Stimulated activated naive CD8-positive, alpha-beta T cell treated with anti-CD3 and anti-CD28 coated beads, Interleukin-15, Interleukin-2, amounts not matched to agents 100 U/mL and 50 U/mL, for 24 hours (primary cell): ENCODE results near the gene SEC22B.
"Not testable (repeated sequence)": the region's sequence is repeated elsewhere in the genome, so short reads cannot be mapped to it uniquely, and the experiment has no call there.

Experiments used
- ATAC-seq: fragments of 150-1000 bp; cut with Tn5 transposase; one replicate; pipeline ENCODE4 v1.10.0; 2021
- DNase-seq: peaks from one replicate; pipeline ENCODE4 v3.0.0; 2021

The SEC22B gene

GRCh38 chr1:120116094-120116493, 60.2 kb downstream of the SEC22B start:
- DNase-seq, ATAC-seq: not testable (repeated sequence)

- not testable (repeated sequence) for DNase-seq, ATAC-seq
Observed at GRCh38 chr1:120113134-120113533, 63.2 kb downstream of the SEC22B start.

- ATAC-seq, DNase-seq: not testable (repeated sequence)
Observed at GRCh38 chr1:120112212-120112611, 64.1 kb downstream of the SEC22B start.

- DNase-seq, ATAC-seq: not testable (repeated sequence)
Observed at GRCh38 chr1:120111771-120112170, 64.5 kb downstream of the SEC22B start.

GRCh38 chr1:120111008-120111407, 65.3 kb downstream of the SEC22B start:
- not testable (repeated sequence) for DNase-seq, ATAC-seq

- DNase-seq, ATAC-seq: not testable (repeated sequence)
Observed at GRCh38 chr1:120109656-120110055, 66.7 kb downstream of the SEC22B start.

- not testable (repeated sequence) for ATAC-seq, DNase-seq
Observed at GRCh38 chr1:120109180-120109579, 67.1 kb downstream of the SEC22B start.

- DNase-seq, result not testable (repeated sequence)
- peak; percentile 28 for ATAC-seq
Observed at GRCh38 chr1:120105288-120105687, 71.0 kb downstream of the SEC22B start.

GRCh38 chr1:120103768-120104167, 72.6 kb downstream of the SEC22B start:
- not testable (repeated sequence) for DNase-seq, ATAC-seq

- ATAC-seq, DNase-seq: not testable (repeated sequence)
Observed at GRCh38 chr1:120101593-120101992, 74.7 kb downstream of the SEC22B start.
